ENCODE data around the gene ATXN7L2. TPM values are rescaled to one million over a fixed set of nuclear protein-coding genes. Genes with fewer than 3 reads are reported as not detected.

ATXN7L2 gene
- total and polyA plus RNA-seq, 3 donors from 2014 or later: 28.7 to 55.2 (median 40.9) TPM

DNA sequence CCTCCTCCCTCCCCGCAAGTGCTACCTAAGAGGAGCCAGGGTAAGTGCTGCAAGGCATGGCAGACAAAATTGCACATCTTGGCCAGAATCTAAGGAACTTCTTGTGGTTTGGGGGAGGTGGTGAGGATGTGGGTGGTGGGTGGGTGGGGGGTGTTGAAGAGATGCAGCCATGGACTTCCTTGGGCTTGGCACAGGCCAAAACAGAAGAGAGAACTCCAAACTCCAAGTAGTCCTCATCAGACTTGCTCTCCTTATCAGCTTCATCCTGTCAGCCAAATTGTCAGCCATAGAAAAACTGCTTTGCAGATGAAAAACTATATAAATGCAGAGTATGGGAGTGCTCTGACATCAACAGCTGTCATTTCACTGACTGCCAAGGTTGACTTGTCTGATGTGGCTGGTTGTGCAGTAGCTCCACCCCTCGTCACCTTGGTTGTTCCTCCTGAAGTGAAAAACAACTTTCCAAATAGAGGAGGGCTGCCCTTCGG, 18.7 kb downstream of the ATXN7L2 start:
- no peak for DNase-seq
- Histone ChIP-seq H3K27me3 (no peaks in the 10 kb centered on the region), H3K36me3 (ENCODE audit: low read depth, missing control alignments) (no peaks in the 10 kb centered on the region), H3K4me1 (peaks cover 26% of the 10 kb centered on the region), H3K27ac (no peak overlapping the region), H3K4me3 (no peak overlapping the region), H3K9me3 (no peaks in the 10 kb centered on the region)
- TF ChIP-seq, protein P1, sequence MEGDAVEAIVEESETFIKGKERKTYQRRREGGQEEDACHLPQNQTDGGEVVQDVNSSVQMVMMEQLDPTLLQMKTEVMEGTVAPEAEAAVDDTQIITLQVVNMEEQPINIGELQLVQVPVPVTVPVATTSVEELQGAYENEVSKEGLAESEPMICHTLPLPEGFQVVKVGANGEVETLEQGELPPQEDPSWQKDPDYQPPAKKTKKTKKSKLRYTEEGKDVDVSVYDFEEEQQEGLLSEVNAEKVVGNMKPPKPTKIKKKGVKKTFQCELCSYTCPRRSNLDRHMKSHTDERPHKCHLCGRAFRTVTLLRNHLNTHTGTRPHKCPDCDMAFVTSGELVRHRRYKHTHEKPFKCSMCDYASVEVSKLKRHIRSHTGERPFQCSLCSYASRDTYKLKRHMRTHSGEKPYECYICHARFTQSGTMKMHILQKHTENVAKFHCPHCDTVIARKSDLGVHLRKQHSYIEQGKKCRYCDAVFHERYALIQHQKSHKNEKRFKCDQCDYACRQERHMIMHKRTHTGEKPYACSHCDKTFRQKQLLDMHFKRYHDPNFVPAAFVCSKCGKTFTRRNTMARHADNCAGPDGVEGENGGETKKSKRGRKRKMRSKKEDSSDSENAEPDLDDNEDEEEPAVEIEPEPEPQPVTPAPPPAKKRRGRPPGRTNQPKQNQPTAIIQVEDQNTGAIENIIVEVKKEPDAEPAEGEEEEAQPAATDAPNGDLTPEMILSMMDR (IDR thresholded peaks at IDR 0.05): no peak
- TF ChIP-seq POLR2A (IDR thresholded peaks at IDR 0.05): no peak
- WGBS, 2 donors: 89 to 90% methylated on average over 3 of the region's 3 CpGs
- intact Hi-C loops (cut with DNase I; ENCODE audit: low total_unique reads): no loop called here

DNA sequence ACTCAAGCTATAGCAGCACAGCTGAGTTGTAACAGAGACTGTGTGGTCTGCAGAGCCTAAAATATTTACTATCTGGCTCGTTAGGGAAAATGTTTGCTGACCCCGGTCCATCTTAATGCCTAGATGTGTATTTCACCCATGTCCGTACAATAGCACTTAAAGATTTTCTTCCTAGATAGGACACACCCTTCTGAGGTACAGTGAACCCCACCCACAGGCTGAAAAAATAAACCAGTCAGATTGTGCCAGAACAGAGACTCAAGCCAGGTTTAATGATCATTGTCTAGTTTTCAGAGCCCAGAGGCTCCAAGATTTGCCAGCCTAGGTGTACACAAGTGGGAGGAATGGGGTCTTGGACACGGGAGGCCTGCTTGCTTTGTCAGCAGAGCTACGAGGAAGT, 20.2 kb downstream of the ATXN7L2 start:
- Histone ChIP-seq H3K36me3 (ENCODE audit: low read depth, missing control alignments) (no peaks in the 10 kb centered on the region), H3K27me3 (no peaks in the 10 kb centered on the region), H3K9me3 (no peaks in the 10 kb centered on the region), H3K4me1 (peaks cover 10% of the 10 kb centered on the region), H3K27ac (no peak overlapping the region), H3K4me3 (no peak overlapping the region)
- DNase-seq: no peak
- TF ChIP-seq POLR2A (IDR thresholded peaks at IDR 0.05): no peak
- TF ChIP-seq, protein P1 (IDR thresholded peaks at IDR 0.05): no peak
- 80 to 84% methylated on average over 5 of the region's 5 CpGs for WGBS, 2 donors
- intact Hi-C loops (cut with DNase I; ENCODE audit: low total_unique reads): no loop called here

DNA sequence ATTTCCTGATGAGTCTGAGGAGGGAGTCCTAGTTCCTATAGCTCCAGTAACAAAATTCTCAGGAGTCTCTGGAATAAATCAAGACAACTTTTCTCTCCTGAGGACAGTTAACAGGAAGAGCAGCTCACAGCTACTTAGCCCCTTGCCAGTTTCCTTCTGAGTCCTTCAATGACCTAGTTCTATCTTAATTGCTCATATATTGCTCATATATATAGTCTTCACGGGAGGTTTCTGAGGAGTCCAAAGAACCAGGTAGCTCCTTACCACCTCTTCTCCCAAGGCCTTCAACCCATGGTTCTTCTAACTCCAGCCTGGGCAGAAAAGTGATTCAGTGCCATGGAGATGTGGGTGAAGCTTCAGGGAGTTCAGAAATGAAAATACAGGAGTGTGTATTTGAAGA, 21.3 kb downstream of the ATXN7L2 start:
- H3K4me1 ChIP-seq: peaks cover 4% of the 10 kb centered on the region
- H3K36me3 ChIP-seq (ENCODE audit: low read depth, missing control alignments): no peaks in the 10 kb centered on the region
- TF ChIP-seq, protein P1 (IDR thresholded peaks at IDR 0.05): no peak
- no peak for TF ChIP-seq POLR2A (IDR thresholded peaks at IDR 0.05)
- no peaks in the 10 kb centered on the region for H3K27me3 ChIP-seq
- intact Hi-C loops (cut with DNase I; ENCODE audit: low total_unique reads): no loop called here
- H3K9me3 ChIP-seq: no peaks in the 10 kb centered on the region
- WGBS, 2 donors: 93 to 94% methylated on average over 1 of the region's 1 CpG
- no peak for DNase-seq
- H3K27ac ChIP-seq: no peak overlapping the region
- no peak overlapping the region for H3K4me3 ChIP-seq

DNA sequence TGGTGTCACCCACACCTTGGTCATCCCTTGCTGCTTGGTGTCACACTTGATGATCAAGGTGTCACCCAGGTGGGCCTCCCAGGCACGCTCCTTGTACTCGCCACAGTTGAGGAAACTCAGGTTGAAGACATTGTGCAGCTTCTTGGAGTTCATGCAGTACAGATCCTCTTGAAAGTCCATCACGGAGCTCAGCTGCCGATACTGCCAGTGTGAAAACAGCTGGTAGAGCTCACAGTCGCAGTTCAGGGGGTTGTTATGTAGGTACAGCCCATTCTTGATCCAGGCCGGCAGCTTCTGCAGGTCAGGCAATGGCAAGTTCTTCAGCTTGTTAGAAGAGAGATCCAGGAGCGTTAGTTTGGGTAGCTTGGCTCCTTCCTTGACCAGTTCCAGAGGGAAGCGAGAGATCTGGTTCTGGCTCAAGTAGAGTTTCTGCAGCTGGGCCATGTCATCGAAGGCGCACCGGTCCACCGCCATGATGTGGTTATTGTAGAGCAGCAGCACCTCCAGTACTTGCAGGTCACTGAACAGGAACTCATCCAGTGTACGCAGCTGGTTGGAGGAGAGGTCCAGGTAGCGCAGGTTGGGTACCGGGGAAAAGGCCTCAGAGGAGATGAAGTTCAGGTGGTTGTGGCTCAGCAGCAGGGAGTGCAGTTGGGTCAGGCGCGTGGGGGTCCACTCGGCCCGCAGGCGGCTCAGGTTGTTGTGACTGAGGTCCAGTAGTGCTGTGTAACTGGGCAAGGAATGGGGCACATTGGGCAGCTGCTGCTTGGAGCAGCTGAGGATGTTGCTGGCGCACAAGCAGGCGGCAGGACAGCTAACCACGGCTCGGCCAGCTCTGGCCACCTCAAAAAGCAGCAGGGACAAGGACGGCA, 24.5 kb downstream of the ATXN7L2 start:
- H3K27me3 ChIP-seq: no peaks in the 10 kb centered on the region
- WGBS, 2 donors: 47 to 66% methylated on average over 9 to 25 of the region's 25 CpGs
- intact Hi-C loops (cut with DNase I; ENCODE audit: low total_unique reads): no loop called here
- no peak overlapping the region for H3K4me3 ChIP-seq
- no peak overlapping the region for H3K27ac ChIP-seq
- DNase-seq: no peak
- peaks cover 6% of the 10 kb centered on the region for H3K4me1 ChIP-seq
- no peaks in the 10 kb centered on the region for H3K36me3 ChIP-seq (ENCODE audit: low read depth, missing control alignments)
- H3K9me3 ChIP-seq: no peaks in the 10 kb centered on the region
- TF ChIP-seq, protein P1 (IDR thresholded peaks at IDR 0.05): no peak
- no peak for TF ChIP-seq POLR2A (IDR thresholded peaks at IDR 0.05)

DNA sequence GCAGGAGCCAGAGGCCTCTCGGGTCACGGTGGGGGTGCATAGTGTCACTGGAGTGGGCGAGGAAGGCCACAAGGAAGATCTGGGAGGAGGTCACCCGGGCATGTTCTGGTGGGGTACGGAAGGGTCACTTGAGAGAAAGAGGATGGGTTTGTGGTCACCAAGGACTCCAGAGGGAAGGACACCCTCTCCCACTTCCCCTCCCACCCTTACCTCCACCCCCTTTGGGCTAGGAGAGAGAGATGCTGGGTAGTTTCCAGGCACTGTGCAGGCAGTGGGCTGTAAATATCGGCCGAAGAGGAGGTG, 25.1 kb downstream of the ATXN7L2 start:
- no peaks in the 10 kb centered on the region for H3K27me3 ChIP-seq
- no peak for DNase-seq
- TF ChIP-seq, protein P1 (IDR thresholded peaks at IDR 0.05): no peak
- no peak for TF ChIP-seq POLR2A (IDR thresholded peaks at IDR 0.05)
- peaks cover 6% of the 10 kb centered on the region for H3K4me1 ChIP-seq
- H3K27ac ChIP-seq: no peak overlapping the region
- intact Hi-C loops (cut with DNase I; ENCODE audit: low total_unique reads): no loop called here
- no peaks in the 10 kb centered on the region for H3K36me3 ChIP-seq (ENCODE audit: low read depth, missing control alignments)
- H3K9me3 ChIP-seq: no peaks in the 10 kb centered on the region
- 48 to 59% methylated on average over 4 to 7 of the region's 7 CpGs for whole genome bisulfite sequencing, 2 donors
- H3K4me3 ChIP-seq: peak overlapping the region; percentile 68 to 72
